ENCODE measurements around the gene B3GNT2.
"Not testable (repeated sequence)": the region's sequence is repeated elsewhere in the genome, so short reads cannot be mapped to it uniquely, and the experiment has no call there.

Gene B3GNT2

GRCh38 chr2:62231541-62231940 lies 35.6 kb downstream of the B3GNT2 start:
- no peak for DNase-seq (ENCODE audit: low read depth in 4 of 4, low spot score in 1 of 4)

- DNase-seq (ENCODE audit: low read depth in 4 of 4, low spot score in 1 of 4) = no peak
Measured at GRCh38 chr2:62234755-62235655, 39.1 kb downstream of the B3GNT2 start.

GRCh38 chr2:62236499-62236898 lies 40.6 kb downstream of the B3GNT2 start:
- no peak for DNase-seq (ENCODE audit: low read depth in 4 of 4, low spot score in 1 of 4)

- no peak for DNase-seq (ENCODE audit: low read depth in 4 of 4, low spot score in 1 of 4)
Measured at GRCh38 chr2:62238236-62238635, 42.3 kb downstream of the B3GNT2 start.

- no peak for DNase-seq (ENCODE audit: low read depth in 4 of 4, low spot score in 1 of 4)
Measured at GRCh38 chr2:62240546-62240945, 44.6 kb downstream of the B3GNT2 start.

GRCh38 chr2:62243983-62244382 lies 48.1 kb downstream of the B3GNT2 start:
- DNase-seq (ENCODE audit: low read depth in 4 of 4, low spot score in 1 of 4) = no peak

GRCh38 chr2:62248226-62248625 lies 52.3 kb downstream of the B3GNT2 start:
- DNase-seq (ENCODE audit: low read depth in 4 of 4, low spot score in 1 of 4) = no peak

GRCh38 chr2:62250239-62250638 lies 54.3 kb downstream of the B3GNT2 start:
- DNase-seq (ENCODE audit: low read depth in 4 of 4, low spot score in 1 of 4) = no peak

GRCh38 chr2:62254424-62255266 lies 58.7 kb downstream of the B3GNT2 start:
- DNase-seq (ENCODE audit: low read depth in 4 of 4, low spot score in 1 of 4) = no peak

- DNase-seq (ENCODE audit: low read depth in 4 of 4, low spot score in 1 of 4) = no peak
Measured at GRCh38 chr2:62257466-62257865, 61.6 kb downstream of the B3GNT2 start.

- DNase-seq (ENCODE audit: low read depth in 4 of 4, low spot score in 1 of 4) = no peak
Measured at GRCh38 chr2:62263076-62263715, 67.3 kb downstream of the B3GNT2 start.

- DNase-seq (ENCODE audit: low read depth in 4 of 4, low spot score in 1 of 4) = no peak
Measured at GRCh38 chr2:62264186-62264585, 68.3 kb downstream of the B3GNT2 start.

- no peak for DNase-seq (ENCODE audit: low read depth in 4 of 4, low spot score in 1 of 4)
Measured at GRCh38 chr2:62265106-62265505, 69.2 kb downstream of the B3GNT2 start.

- DNase-seq (ENCODE audit: low read depth in 4 of 4, low spot score in 1 of 4) = no peak
Measured at GRCh38 chr2:62266433-62267038, 70.6 kb downstream of the B3GNT2 start.

- no peak for DNase-seq (ENCODE audit: low read depth in 4 of 4, low spot score in 1 of 4)
Measured at GRCh38 chr2:62267696-62268095, 71.8 kb downstream of the B3GNT2 start.

GRCh38 chr2:62268681-62269188 lies 72.8 kb downstream of the B3GNT2 start:
- DNase-seq (ENCODE audit: low read depth in 4 of 4, low spot score in 1 of 4) = not testable (repeated sequence)

GRCh38 chr2:62270728-62271127 lies 74.8 kb downstream of the B3GNT2 start:
- DNase-seq (ENCODE audit: low read depth in 4 of 4, low spot score in 1 of 4) = no peak

All from stimulated activated CD4-positive, alpha-beta T cell treated with anti-CD3 and anti-CD28 coated beads, Interleukin-1b, Interleukin-23, amount 100 ng/mL, for 24 hours (primary cell).